ENCODE measurements around the gene TRIO. TPM values are rescaled to one million over a fixed set of nuclear protein-coding genes. Genes with fewer than 3 reads are reported as not detected.

Gene TRIO
- total and polyA plus RNA-seq, 4 donors: 22.0 to 374 (median 191) TPM

GRCh38 chr5:14156290-14156649, 13.1 kb downstream of the TRIO start:
- Histone ChIP-seq H3K4me1 (ENCODE audit: control insufficient read depth in 1 of 2, insufficient read depth in 2 of 2, low read length in 2 of 2) (peaks cover 0 to 3% of the 10 kb centered on the region in 2 donors), H3K4me3 (ENCODE audit: low read length in 2 of 2) (no peak overlapping the region), H3K27ac (ENCODE audit: low read depth in 1 of 2, low read length in 2 of 2) (no peak overlapping the region), H3K36me3 (ENCODE audit: control insufficient read depth in 1 of 2, insufficient read depth in 2 of 2, low read length in 1 of 2) (no peaks in the 10 kb centered on the region), H3K9me3 (ENCODE audit: control insufficient read depth, low read length) (no peaks in the 10 kb centered on the region), H3K27me3 (ENCODE audit: control insufficient read depth in 1 of 2, insufficient read depth in 2 of 2, low read length in 1 of 2) (no peaks in the 10 kb centered on the region)
- intact Hi-C loops (cut with DNase I): no loop called here
- no peak for DNase-seq
- WGBS, 2 donors: 36 to 48% methylated on average over 6 of the region's 6 CpGs
- no peak for ATAC-seq (ENCODE audit: low FRiP score)

GRCh38 chr5:14156650-14157492, 13.7 kb downstream of the TRIO start:
- peak; percentile 74 for ATAC-seq (ENCODE audit: low FRiP score)
- Histone ChIP-seq H3K36me3 (ENCODE audit: control insufficient read depth in 1 of 2, insufficient read depth in 2 of 2, low read length in 1 of 2) (no peaks in the 10 kb centered on the region), H3K4me1 (ENCODE audit: control insufficient read depth in 1 of 2, insufficient read depth in 2 of 2, low read length in 2 of 2) (peaks cover 0 to 3% of the 10 kb centered on the region in 2 donors), H3K27ac (ENCODE audit: low read depth in 1 of 2, low read length in 2 of 2) (no peak overlapping the region), H3K4me3 (ENCODE audit: low read length in 2 of 2) (peak overlapping the region; percentile 24 to 70), H3K27me3 (ENCODE audit: control insufficient read depth in 1 of 2, insufficient read depth in 2 of 2, low read length in 1 of 2) (no peaks in the 10 kb centered on the region), H3K9me3 (ENCODE audit: control insufficient read depth, low read length) (no peaks in the 10 kb centered on the region)
- intact Hi-C loops (cut with DNase I): no loop called here
- DNase-seq: no peak
- 8 to 13% methylated on average over 8 of the region's 8 CpGs for WGBS, 2 donors

GRCh38 chr5:14157493-14157782, 14.3 kb downstream of the TRIO start:
- DNase-seq (no peak), ATAC-seq (ENCODE audit: low FRiP score) (no peak)
- Histone ChIP-seq H3K4me3 (ENCODE audit: low read length in 2 of 2) (no peak overlapping the region), H3K9me3 (ENCODE audit: control insufficient read depth, low read length) (no peaks in the 10 kb centered on the region), H3K36me3 (ENCODE audit: control insufficient read depth in 1 of 2, insufficient read depth in 2 of 2, low read length in 1 of 2) (no peaks in the 10 kb centered on the region), H3K27ac (ENCODE audit: low read depth in 1 of 2, low read length in 2 of 2) (no peak overlapping the region), H3K4me1 (ENCODE audit: control insufficient read depth in 1 of 2, insufficient read depth in 2 of 2, low read length in 2 of 2) (peaks cover 0 to 3% of the 10 kb centered on the region in 2 donors), H3K27me3 (ENCODE audit: control insufficient read depth in 1 of 2, insufficient read depth in 2 of 2, low read length in 1 of 2) (no peaks in the 10 kb centered on the region)
- intact Hi-C loops (cut with DNase I): no loop called here
- 66 to 74% methylated on average over 3 of the region's 3 CpGs for WGBS, 2 donors

- Histone ChIP-seq H3K27me3 (ENCODE audit: control insufficient read depth in 1 of 2, insufficient read depth in 2 of 2, low read length in 1 of 2) (no peaks in the 10 kb centered on the region), H3K4me3 (ENCODE audit: low read length in 2 of 2) (no peak overlapping the region), H3K27ac (ENCODE audit: low read depth in 1 of 2, low read length in 2 of 2) (no peak overlapping the region), H3K4me1 (ENCODE audit: control insufficient read depth in 1 of 2, insufficient read depth in 2 of 2, low read length in 2 of 2) (peaks cover 0 to 3% of the 10 kb centered on the region in 2 donors), H3K36me3 (ENCODE audit: control insufficient read depth in 1 of 2, insufficient read depth in 2 of 2, low read length in 1 of 2) (no peaks in the 10 kb centered on the region), H3K9me3 (ENCODE audit: control insufficient read depth, low read length) (no peaks in the 10 kb centered on the region)
- no peak for ATAC-seq (ENCODE audit: low FRiP score)
- intact Hi-C loops (cut with DNase I): no loop called here
- DNase-seq: no peak
- 95 to 96% methylated on average over 11 of the region's 11 CpGs for WGBS, 2 donors
These were observed 15.9 kb downstream of the TRIO start for GRCh38 chr5:14158890-14159666.

GRCh38 chr5:14161825-14162556, 18.8 kb downstream of the TRIO start:
- no peaks in the 10 kb centered on the region for H3K9me3 ChIP-seq (ENCODE audit: control insufficient read depth, low read length)
- ATAC-seq (ENCODE audit: low FRiP score) (no peak), DNase-seq (no peak)
- no peak overlapping the region for H3K27ac ChIP-seq (ENCODE audit: low read depth in 1 of 2, low read length in 2 of 2)
- intact Hi-C loops (cut with DNase I): no loop called here
- H3K36me3 ChIP-seq (ENCODE audit: control insufficient read depth in 1 of 2, insufficient read depth in 2 of 2, low read length in 1 of 2): no peaks in the 10 kb centered on the region
- peaks cover 0 to 3% of the 10 kb centered on the region in 2 donors for H3K4me1 ChIP-seq (ENCODE audit: control insufficient read depth in 1 of 2, insufficient read depth in 2 of 2, low read length in 2 of 2)
- no peaks in the 10 kb centered on the region for H3K27me3 ChIP-seq (ENCODE audit: control insufficient read depth in 1 of 2, insufficient read depth in 2 of 2, low read length in 1 of 2)
- 93 to 94% methylated on average over 7 of the region's 7 CpGs for WGBS, 2 donors
- no peak overlapping the region for H3K4me3 ChIP-seq (ENCODE audit: low read length in 2 of 2)

GRCh38 chr5:14164164-14165163, 21.3 kb downstream of the TRIO start:
- intact Hi-C loops (cut with DNase I): no loop called here
- DNase-seq (no peak), ATAC-seq (ENCODE audit: low FRiP score) (no peak)
- no peaks in the 10 kb centered on the region for H3K9me3 ChIP-seq (ENCODE audit: control insufficient read depth, low read length)
- 88 to 98% methylated on average over 7 of the region's 7 CpGs for WGBS, 2 donors
- H3K27me3 ChIP-seq (ENCODE audit: control insufficient read depth in 1 of 2, insufficient read depth in 2 of 2, low read length in 1 of 2): no peaks in the 10 kb centered on the region
- no peak overlapping the region for H3K27ac ChIP-seq (ENCODE audit: low read depth in 1 of 2, low read length in 2 of 2)
- peaks cover 0 to 9% of the 10 kb centered on the region in 2 donors for H3K4me1 ChIP-seq (ENCODE audit: control insufficient read depth in 1 of 2, insufficient read depth in 2 of 2, low read length in 2 of 2)
- no peak overlapping the region for H3K4me3 ChIP-seq (ENCODE audit: low read length in 2 of 2)
- no peaks in the 10 kb centered on the region for H3K36me3 ChIP-seq (ENCODE audit: control insufficient read depth in 1 of 2, insufficient read depth in 2 of 2, low read length in 1 of 2)

GRCh38 chr5:14165375-14166106, 22.4 kb downstream of the TRIO start:
- ATAC-seq (ENCODE audit: low FRiP score) (no peak), DNase-seq (no peak)
- H3K4me1 ChIP-seq (ENCODE audit: control insufficient read depth in 1 of 2, insufficient read depth in 2 of 2, low read length in 2 of 2): peaks cover 0 to 12% of the 10 kb centered on the region in 2 donors
- intact Hi-C loops (cut with DNase I): no loop called here
- no peak overlapping the region for H3K4me3 ChIP-seq (ENCODE audit: low read length in 2 of 2)
- H3K9me3 ChIP-seq (ENCODE audit: control insufficient read depth, low read length): no peaks in the 10 kb centered on the region
- no peak overlapping the region for H3K27ac ChIP-seq (ENCODE audit: low read depth in 1 of 2, low read length in 2 of 2)
- no peaks in the 10 kb centered on the region for H3K27me3 ChIP-seq (ENCODE audit: control insufficient read depth in 1 of 2, insufficient read depth in 2 of 2, low read length in 1 of 2)
- H3K36me3 ChIP-seq (ENCODE audit: control insufficient read depth in 1 of 2, insufficient read depth in 2 of 2, low read length in 1 of 2): no peaks in the 10 kb centered on the region
- 90 to 92% methylated on average over 9 of the region's 9 CpGs for WGBS, 2 donors

Data from aorta (tissue), 5 donors.